PC-9 (cell line): Measurements from ENCODE around the gene AGXT. TPM values are rescaled to one million over a fixed set of nuclear protein-coding genes. Genes with fewer than 3 reads are reported as not detected.

ENCODE experiments used
- BruUV-seq: library from RNA; stranded (reverse); fragments of 400-500 nt; replicated peaks from 2 replicates; lab custom pipeline; 2021; lab: Mats Ljungman, UMichigan
- CTCF ChIA-PET: fragments of 300-600 bp; sonication (Branson Sonifier 250); formaldehyde crosslinking; loops from one replicate; lab custom pipeline; 2022; ENCODE audit warnings: antibody characterized with exemption; lab: Charles Lee
- POLR2A ChIA-PET: fragments of 300-600 bp; sonication (Branson Sonifier 250); formaldehyde crosslinking; loops from one replicate; lab custom pipeline; 2022; ENCODE audit warnings: antibody characterized with exemption; ENCODE audit not compliant: unreplicated experiment; lab: Charles Lee
- DNase-seq, 2 experiments: peaks; one replicate each; pipeline versions ENCODE4 v3.0.0 to v3.0.0-alpha.2; 2015 to 2022; ENCODE audit warnings: mixed read lengths in 1 of 2
- H2AFZ ChIP-seq: fragments of 200-600 bp; sonication (generic); 2 replicates; pipeline ENCODE4 v1.8.1; 2017; ENCODE audit warnings: antibody characterized with exemption
- H3F3A ChIP-seq: fragments of 200-600 bp; sonication (generic); 2 replicates; pipeline ENCODE4 v1.8.1; 2017; ENCODE audit warnings: antibody characterized with exemption, mild to moderate bottlenecking, low read depth; ENCODE audit not compliant: insufficient read depth
- H3K27ac ChIP-seq: fragments of 200-600 bp; sonication (generic); 2 replicates; pipeline ENCODE4 v1.6.1; 2016; ENCODE audit warnings: mixed run types
- H3K27me3 ChIP-seq: fragments of 200-600 bp; sonication (generic); 2 replicates; pipeline ENCODE4 v1.6.1; 2016; ENCODE audit warnings: low read depth, mixed run types; ENCODE audit not compliant: insufficient read depth
- H3K36me3 ChIP-seq: fragments of 200-600 bp; sonication (generic); 2 replicates; pipeline ENCODE4 v1.6.1; 2016; ENCODE audit warnings: low read depth, mixed run types
- H3K4me1 ChIP-seq: fragments of 200-600 bp; sonication (generic); replicated peaks from 2 replicates; pipeline ENCODE4 v1.6.1; 2016; ENCODE audit warnings: mixed run types; ENCODE audit not compliant: insufficient read depth
- H3K4me2 ChIP-seq: fragments of 200-600 bp; sonication (generic); 2 replicates; pipeline ENCODE4 v1.6.1; 2017; ENCODE audit warnings: mixed run types
- H3K4me3 ChIP-seq: fragments of 200-600 bp; sonication (generic); 2 replicates; pipeline ENCODE4 v1.6.1; 2016; ENCODE audit warnings: mixed run types
- H3K79me2 ChIP-seq: fragments of 200-600 bp; sonication (generic); 2 replicates; pipeline ENCODE4 v1.6.1; 2017; ENCODE audit warnings: low read depth, mixed run types
- H3K9me2 ChIP-seq: fragments of 200-600 bp; sonication (generic); 2 replicates; pipeline ENCODE4 v1.8.1; 2017; ENCODE audit warnings: mild to moderate bottlenecking; ENCODE audit not compliant: insufficient read depth
- H3K9me3 ChIP-seq: fragments of 200-600 bp; sonication (generic); 2 replicates; pipeline ENCODE4 v1.8.1; 2016; ENCODE audit warnings: low read depth; ENCODE audit not compliant: insufficient read depth
- H4K20me1 ChIP-seq: fragments of 200-600 bp; sonication (generic); 2 replicates; pipeline ENCODE4 v1.8.1; 2017; ENCODE audit not compliant: insufficient read depth
- CTCF ChIP-seq: fragments of 200-600 bp; sonication (generic); conservative IDR thresholded peaks from 2 replicates; pipeline ENCODE4 v1.6.1; 2017; ENCODE audit warnings: mixed run types, antibody characterized with exemption, mild to moderate bottlenecking, moderate library complexity
- EZH2 ChIP-seq: fragments of 200-600 bp; sonication (generic); IDR thresholded peaks from 2 replicates; pipeline ENCODE4 v1.8.0; 2017; ENCODE audit warnings: antibody characterized with exemption, low read depth
- intact Hi-C: fragments of 100-400 bp; cut with micrococcal nuclease; formaldehyde crosslinking; loops from one replicate; pipeline ENCODE4 v1.10.0; 2022; ENCODE audit not compliant: unreplicated experiment
- total RNA-seq: library from RNA; stranded (reverse); gene quantifications from 2 replicates; pipeline ENCODE4 v1.2.3, GENCODE V29; 2021

Gene AGXT
- total RNA-seq, 1 experiment from 2014 or later: not detected

- Histone ChIP-seq H3K4me3 (peak overlapping the region; percentile 22; the same call in 1 of the 2 replicates), H3F3A (peaks cover 37% of the 10 kb centered on the region), H3K27ac (peak overlapping the region; percentile 87), H3K4me2 (peak overlapping the region; percentile 95), H3K79me2 (peaks cover 21% of the 10 kb centered on the region), H3K36me3 (no peaks in the 10 kb centered on the region), H3K4me1 (peaks cover 69% of the 10 kb centered on the region), H4K20me1 (no peaks in the 10 kb centered on the region), H3K9me3 (no peaks in the 10 kb centered on the region), H3K9me2 (no peaks in the 10 kb centered on the region), H3K27me3 (no peaks in the 10 kb centered on the region), H2AFZ (peak overlapping the region; percentile 61; the same call in 1 of the 2 replicates)
- ChIA-PET CTCF (interaction anchor here (1.2 to 2.0 kb wide), 3 partner anchors 16 to 93 kb away, joined by 3 to 11 read pairs (median 3); no protein-coding TSS in a partner anchor), POLR2A (interaction anchor here (0.6 to 1.2 kb wide), 4 partner anchors 23 to 686 kb away, joined by 3 to 5 read pairs (median 4); no protein-coding TSS in a partner anchor)
- TF ChIP-seq CTCF (no peak), EZH2 (no peak)
- DNase-seq: peak; percentile 98 to 99
- BruUV-seq: no TSS peak
- intact Hi-C loops: loop anchor here (1.0 to 5.0 kb wide), 5 partner anchors 94 to 526 kb away; partner anchors contain the start of genes HDLBP, PPP1R7 and SEPTIN2
Measured at GRCh38 chr2:240898108-240898730, 29.6 kb downstream of the AGXT start.

- DNase-seq: peak in 1 of 2 experiments; percentile 64
- intact Hi-C loops: loop anchor here (1.0 to 5.0 kb wide), 5 partner anchors 93 to 527 kb away; partner anchors contain the start of genes HDLBP, PPP1R7 and SEPTIN2
- no peaks in the 10 kb centered on the region for H3K36me3 ChIP-seq
- CTCF ChIA-PET: interaction anchor here (1.2 to 2.0 kb wide), 2 partner anchors 15 to 93 kb away, joined by 3 to 11 read pairs; no protein-coding TSS in a partner anchor
- peaks cover 34% of the 10 kb centered on the region for H3F3A ChIP-seq
- H3K4me3 ChIP-seq: peak overlapping the region; percentile 22; the same call in 1 of the 2 replicates
- no peaks in the 10 kb centered on the region for H4K20me1 ChIP-seq
- H3K9me2 ChIP-seq: no peaks in the 10 kb centered on the region
- no peaks in the 10 kb centered on the region for H3K9me3 ChIP-seq
- BruUV-seq: TSS peak; percentile 37
- H3K79me2 ChIP-seq: peaks cover 19% of the 10 kb centered on the region
- H3K4me2 ChIP-seq: peak overlapping the region; percentile 95
- H3K4me1 ChIP-seq: peaks cover 65% of the 10 kb centered on the region
- TF ChIP-seq EZH2 (no peak), CTCF (no peak)
- no peaks in the 10 kb centered on the region for H3K27me3 ChIP-seq
- H3K27ac ChIP-seq: peak overlapping the region; percentile 87
- H2AFZ ChIP-seq: peak overlapping the region; percentile 61
- POLR2A ChIA-PET: interaction anchor here (0.6 to 1.2 kb wide), 4 partner anchors 22 to 686 kb away, joined by 3 to 5 read pairs (median 4); no protein-coding TSS in a partner anchor
Measured at GRCh38 chr2:240898731-240899467, 30.3 kb downstream of the AGXT start.

GRCh38 chr2:240899468-240899865 is 30.8 kb downstream of the AGXT start:
- Histone ChIP-seq H3K9me3 (no peaks in the 10 kb centered on the region), H3K27me3 (no peaks in the 10 kb centered on the region), H3K4me3 (no peak overlapping the region), H3K4me1 (peaks cover 59% of the 10 kb centered on the region), H3K4me2 (peak overlapping the region; percentile 95; the same call in 1 of the 2 replicates), H3K9me2 (no peaks in the 10 kb centered on the region), H3K27ac (peak overlapping the region; percentile 87; the same call in 1 of the 2 replicates), H3K79me2 (peaks cover 14% of the 10 kb centered on the region), H3K36me3 (no peaks in the 10 kb centered on the region), H2AFZ (no peak overlapping the region), H4K20me1 (no peaks in the 10 kb centered on the region), H3F3A (peaks cover 29% of the 10 kb centered on the region)
- CTCF ChIA-PET: interaction anchor here (0.5 to 2.0 kb wide), 2 partner anchors 14 to 320 kb away, joined by 5 to 11 read pairs; no protein-coding TSS in a partner anchor
- no TSS peak for BruUV-seq
- POLR2A ChIA-PET: no interaction called here
- no peak for DNase-seq
- TF ChIP-seq CTCF (no peak), EZH2 (no peak)
- intact Hi-C loops: loop anchor here (2.0 to 5.0 kb wide), 4 partner anchors 93 to 527 kb away; partner anchors contain the start of gene PPP1R7
